GM06990 (cell line): ENCODE results near the gene MCM3AP.

Experiments
- DNase-seq: peaks from one replicate; pipeline ENCODE4 v3.0.0-alpha.2; 2011; ENCODE audit not compliant: insufficient read length; ENCODE audit errors: extremely low read depth
- H3K27me3 ChIP-seq: replicated peaks from 2 replicates; pipeline ENCODE4 v1.6.0; 2011; ENCODE audit warnings: low read length; ENCODE audit not compliant: control insufficient read depth, insufficient read depth
- H3K36me3 ChIP-seq: 2 replicates; pipeline ENCODE4 v1.5.1; 2011; ENCODE audit warnings: low read length; ENCODE audit not compliant: control insufficient read depth, insufficient read depth
- H3K4me3 ChIP-seq: replicated peaks from 2 replicates; pipeline ENCODE4 v1.5.1; 2011; ENCODE audit warnings: low read depth, mild to moderate bottlenecking, control low read depth, low read length
- TF ChIP-seq, protein P1 (sequence below): IDR thresholded peaks from 2 replicates; pipeline ENCODE4 v1.5.1; 2011; ENCODE audit warnings: low read length, control low read depth, mild to moderate bottlenecking, inconsistent platforms; ENCODE audit not compliant: insufficient read depth, poor library complexity, severe bottlenecking

Gene MCM3AP

DNA sequence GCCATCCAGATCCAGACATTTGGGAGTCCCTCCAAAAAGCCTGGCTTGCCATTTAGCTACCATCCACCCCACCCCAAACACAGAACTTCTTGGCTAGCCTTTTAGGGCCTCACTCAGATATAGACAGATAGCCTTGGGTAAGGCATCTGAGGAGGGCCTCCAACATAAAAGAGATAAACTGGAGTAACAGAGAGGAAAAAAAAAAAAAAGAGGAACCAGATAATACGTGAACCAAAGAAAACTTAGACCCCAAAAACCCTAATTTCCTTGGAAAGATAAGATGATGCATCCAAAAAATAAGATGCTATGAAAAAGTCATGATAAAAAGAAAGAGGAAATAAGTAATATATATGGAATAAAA lies 37.0 kb downstream of the MCM3AP start:
- DNase-seq, result no peak
- H3K36me3 ChIP-seq, result peaks cover 41% of the 10 kb centered on the region

DNA sequence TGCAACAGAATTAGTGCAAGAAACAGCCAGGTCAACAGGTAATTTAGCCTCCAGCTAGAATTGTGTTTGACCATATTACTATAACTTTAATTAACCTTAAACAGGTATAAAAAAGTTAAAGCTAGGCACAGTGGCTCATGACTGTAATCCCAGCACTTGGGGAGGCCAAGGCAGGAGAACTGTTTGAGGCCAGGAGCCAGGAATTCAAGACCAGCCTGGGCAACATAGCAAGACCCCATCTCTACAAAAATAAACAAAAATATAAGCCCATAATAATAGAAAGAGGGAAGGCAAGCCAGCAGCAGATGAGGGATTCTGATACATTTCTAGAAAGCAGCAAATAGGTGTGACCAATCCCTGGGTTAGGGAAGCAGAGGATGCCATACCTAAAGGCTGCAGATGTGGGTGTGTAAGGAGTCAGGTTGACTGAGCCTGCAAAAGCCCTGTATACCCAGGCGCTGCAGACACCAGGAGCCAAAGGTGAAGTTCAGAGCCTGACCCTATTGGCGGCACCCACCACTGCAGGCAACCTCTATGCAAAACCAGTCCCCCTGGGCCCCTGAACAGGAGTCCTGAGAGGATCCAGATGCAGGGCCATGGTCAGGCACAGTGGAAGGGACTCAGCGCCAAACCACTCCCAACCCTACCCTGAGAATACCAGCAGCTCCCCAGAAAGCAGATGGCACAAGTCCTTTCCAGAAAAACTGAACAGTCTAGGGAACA lies 37.6 kb downstream of the MCM3AP start:
- TF ChIP-seq, protein P1, sequence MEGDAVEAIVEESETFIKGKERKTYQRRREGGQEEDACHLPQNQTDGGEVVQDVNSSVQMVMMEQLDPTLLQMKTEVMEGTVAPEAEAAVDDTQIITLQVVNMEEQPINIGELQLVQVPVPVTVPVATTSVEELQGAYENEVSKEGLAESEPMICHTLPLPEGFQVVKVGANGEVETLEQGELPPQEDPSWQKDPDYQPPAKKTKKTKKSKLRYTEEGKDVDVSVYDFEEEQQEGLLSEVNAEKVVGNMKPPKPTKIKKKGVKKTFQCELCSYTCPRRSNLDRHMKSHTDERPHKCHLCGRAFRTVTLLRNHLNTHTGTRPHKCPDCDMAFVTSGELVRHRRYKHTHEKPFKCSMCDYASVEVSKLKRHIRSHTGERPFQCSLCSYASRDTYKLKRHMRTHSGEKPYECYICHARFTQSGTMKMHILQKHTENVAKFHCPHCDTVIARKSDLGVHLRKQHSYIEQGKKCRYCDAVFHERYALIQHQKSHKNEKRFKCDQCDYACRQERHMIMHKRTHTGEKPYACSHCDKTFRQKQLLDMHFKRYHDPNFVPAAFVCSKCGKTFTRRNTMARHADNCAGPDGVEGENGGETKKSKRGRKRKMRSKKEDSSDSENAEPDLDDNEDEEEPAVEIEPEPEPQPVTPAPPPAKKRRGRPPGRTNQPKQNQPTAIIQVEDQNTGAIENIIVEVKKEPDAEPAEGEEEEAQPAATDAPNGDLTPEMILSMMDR, result no peak
- Histone ChIP-seq H3K4me3 (no peak overlapping the region), H3K36me3 (peaks cover 43% of the 10 kb centered on the region), H3K27me3 (no peaks in the 10 kb centered on the region)
- no peak for DNase-seq

More for the DNA sequence above, 37.0 kb downstream of the MCM3AP start:
- H3K27me3 ChIP-seq, result no peaks in the 10 kb centered on the region
- TF ChIP-seq, protein P1, result no peak
- H3K4me3 ChIP-seq, result no peak overlapping the region

DNA sequence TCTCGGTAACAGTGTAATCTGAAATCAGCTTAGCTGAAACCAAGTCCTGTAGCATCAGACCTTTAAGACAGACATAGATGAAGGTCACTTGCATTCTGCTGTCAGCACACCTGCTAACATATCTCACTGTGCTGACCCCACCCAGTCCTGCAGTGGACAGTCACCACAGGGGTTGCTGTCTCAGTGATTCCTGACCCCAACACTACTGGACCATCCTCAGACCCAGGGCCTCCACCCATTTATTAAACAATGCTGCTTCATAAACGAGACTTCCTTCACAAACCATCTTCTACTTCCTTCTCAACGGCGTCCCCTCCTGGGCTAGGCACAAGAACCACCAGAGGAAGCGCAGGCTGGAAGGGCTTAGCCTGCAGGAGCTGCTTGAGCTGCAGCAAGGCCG lies 39.1 kb downstream of the MCM3AP start:
- TF ChIP-seq, protein P1, result no peak
- Histone ChIP-seq H3K4me3 (no peak overlapping the region), H3K27me3 (no peaks in the 10 kb centered on the region), H3K36me3 (peaks cover 41% of the 10 kb centered on the region)
- no peak for DNase-seq

DNA sequence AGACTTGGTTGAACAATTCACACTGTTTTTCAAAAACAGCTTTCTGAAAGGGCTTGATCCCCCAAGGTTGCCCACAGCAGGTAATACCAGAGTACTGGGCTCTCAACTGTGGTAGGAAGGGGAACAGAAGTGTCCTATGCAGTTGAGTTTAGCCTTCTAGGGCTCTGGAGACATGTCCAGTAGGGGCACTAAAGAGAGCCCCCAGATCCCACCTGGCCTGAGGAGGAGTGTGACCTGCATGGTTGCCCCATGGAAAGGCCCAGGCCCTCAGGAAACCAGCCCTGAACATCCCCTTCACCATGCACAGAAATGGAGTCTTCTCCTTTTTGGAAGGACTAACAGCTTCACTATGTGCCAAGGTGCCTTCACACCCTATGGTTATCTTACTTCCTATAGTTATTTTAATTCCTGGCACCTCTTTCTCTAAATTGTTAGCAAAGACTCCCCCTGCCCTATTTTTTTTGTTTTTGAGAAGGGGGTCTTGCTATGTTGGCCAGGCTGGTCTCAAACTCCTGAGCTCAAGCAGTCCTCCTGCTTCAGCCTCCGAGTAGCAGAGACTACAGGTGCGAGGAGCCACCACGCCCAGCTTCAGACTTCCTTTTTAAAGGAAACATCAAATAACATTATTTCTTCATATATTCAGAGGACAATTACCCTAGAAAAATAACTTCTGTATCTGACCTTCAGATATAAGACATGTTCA lies 40.0 kb downstream of the MCM3AP start:
- DNase-seq, result no peak
- H3K27me3 ChIP-seq, result no peaks in the 10 kb centered on the region
- no peak overlapping the region for H3K4me3 ChIP-seq
- TF ChIP-seq, protein P1, result no peak
- H3K36me3 ChIP-seq, result peaks cover 43% of the 10 kb centered on the region

DNA sequence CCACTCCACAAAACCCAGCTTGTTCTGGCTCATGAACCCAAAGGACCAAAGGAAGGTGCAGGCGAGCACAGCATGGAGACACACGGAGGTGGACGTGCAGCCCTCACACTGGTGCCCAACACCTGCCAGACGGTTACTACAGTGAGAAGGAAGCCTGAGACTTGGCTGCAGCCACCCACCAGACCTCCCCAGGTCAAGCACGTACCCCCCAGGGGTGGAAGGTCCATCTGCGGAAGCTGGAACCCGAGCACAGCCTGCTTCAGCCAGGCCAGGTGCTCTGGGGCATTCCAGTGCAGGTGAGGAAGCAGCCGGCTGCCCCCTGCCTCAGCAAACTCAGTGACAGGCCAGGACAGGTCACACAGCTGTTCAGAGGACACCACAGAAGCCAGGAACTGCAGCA lies 40.8 kb downstream of the MCM3AP start:
- H3K27me3 ChIP-seq, result no peaks in the 10 kb centered on the region
- H3K36me3 ChIP-seq, result peaks cover 43% of the 10 kb centered on the region
- TF ChIP-seq, protein P1, result no peak
- no peak for DNase-seq
- H3K4me3 ChIP-seq, result no peak overlapping the region

DNA sequence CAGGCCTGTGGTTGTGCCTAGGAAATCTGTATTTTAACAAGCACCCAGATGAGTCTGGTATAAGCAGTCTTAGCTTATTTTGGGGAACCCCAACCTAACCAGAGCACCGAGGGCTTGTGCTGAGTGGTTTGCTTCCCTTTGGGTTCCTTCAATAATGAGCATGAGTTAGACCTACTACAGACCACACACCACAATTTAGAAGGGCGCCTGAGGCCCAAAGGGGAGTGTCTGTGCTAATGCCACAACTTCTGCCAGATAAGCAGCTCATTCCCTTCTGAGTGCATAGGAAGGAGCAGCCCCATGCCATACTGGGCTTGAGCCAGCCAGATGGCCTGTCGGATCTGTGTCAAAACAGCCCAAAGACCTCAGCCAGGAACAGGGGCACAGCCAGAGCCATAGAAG lies 41.5 kb downstream of the MCM3AP start:
- Histone ChIP-seq H3K36me3 (peaks cover 43% of the 10 kb centered on the region), H3K27me3 (no peaks in the 10 kb centered on the region), H3K4me3 (no peak overlapping the region)
- TF ChIP-seq, protein P1, result no peak
- DNase-seq, result no peak
